Bronchial epithelial cell (primary cell): ENCODE results near the gene GDPD3. TPM values are rescaled to one million over a fixed set of nuclear protein-coding genes. Genes with fewer than 3 reads are reported as not detected.

ENCODE experiments used
- DNase-seq: peaks from one replicate; pipeline ENCODE4 v3.0.0-alpha.2; 2010; ENCODE audit warnings: low read depth
- FAIRE-seq: peaks from 2 replicates; lab custom pipeline; 2011; peaks lifted over from hg19 to GRCh38; lab: Jason Lieb, UNC
- H3K27me3 ChIP-seq: 2 replicates; pipeline ENCODE4 v1.5.1; 2011; ENCODE audit warnings: low read length; ENCODE audit not compliant: control insufficient read depth, insufficient read depth
- H3K36me3 ChIP-seq: 2 replicates; pipeline ENCODE4 v1.5.1; 2011; ENCODE audit warnings: low read length; ENCODE audit not compliant: control insufficient read depth, insufficient read depth
- H3K4me3 ChIP-seq: 2 replicates; pipeline ENCODE4 v1.5.1; 2011; ENCODE audit warnings: mild to moderate bottlenecking, low read depth, low read length, control low read depth
- total RNA-seq: library from RNA; depleted of rRNA; stranded (reverse); fragments of >200 nt; gene quantifications from 2 replicates; pipeline ENCODE4 v1.2.1, GENCODE V29; 2014
- TF ChIP-seq, protein P1 (sequence below): IDR thresholded peaks from 2 replicates; pipeline ENCODE4 v1.5.1; 2011; ENCODE audit warnings: mild to moderate bottlenecking, moderate library complexity, low read length, control low read depth, inconsistent platforms; ENCODE audit not compliant: insufficient read depth, severe bottlenecking

GDPD3 gene
- total RNA-seq, 1 donor from 2014 or later: 7.1 TPM

DNA sequence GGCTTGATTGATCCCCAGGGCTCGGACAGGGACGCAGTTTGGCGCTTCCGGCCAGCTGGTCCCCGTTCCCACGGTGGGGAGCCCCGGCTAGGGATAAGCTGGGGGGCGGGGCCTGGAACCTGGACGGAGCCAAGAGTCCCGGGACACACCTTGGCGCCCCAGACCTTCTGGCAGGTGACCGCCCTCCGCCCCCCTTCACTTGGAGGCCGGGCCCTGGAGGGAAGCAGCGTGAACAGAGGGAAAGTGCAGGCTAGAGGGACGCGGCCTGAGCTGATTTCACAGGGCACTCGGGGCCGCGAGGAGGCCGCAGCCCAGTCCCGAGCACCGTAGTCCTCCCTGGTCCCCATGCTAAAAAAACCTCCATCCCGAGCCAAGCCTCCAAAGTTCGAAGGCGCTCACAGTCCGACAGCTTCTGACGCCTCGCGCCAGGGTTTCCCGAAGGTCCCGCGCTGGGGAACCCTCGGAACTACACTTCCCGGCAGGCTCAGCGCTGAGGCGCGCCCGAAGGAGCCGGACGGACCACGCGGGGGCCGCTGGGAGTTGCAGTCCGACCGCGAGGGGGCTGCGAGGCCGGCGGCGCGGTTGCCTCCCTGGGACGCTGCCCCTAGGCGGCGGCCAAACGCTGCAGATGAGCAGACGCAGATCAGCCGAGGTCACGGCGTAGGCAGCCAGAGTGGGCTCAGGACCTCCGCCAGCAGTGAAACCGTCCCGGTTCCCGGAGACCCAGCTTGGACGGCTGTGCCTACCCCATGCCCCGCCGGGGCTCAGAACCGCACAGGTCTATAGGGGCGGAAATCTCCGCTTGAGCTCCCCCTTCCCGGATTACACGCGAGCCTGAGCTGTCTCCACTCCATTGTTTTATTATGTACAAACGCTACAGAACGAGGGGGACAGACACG, 21.6 kb downstream of the GDPD3 start, which contains the start of gene TBX6:
TBX6 (minus strand) TSS at position 451 of the 899 bp plus-strand sequence. CDS start 731 bp downstream, outside the sequence.
- Histone ChIP-seq H3K36me3 (peaks cover 4% of the 10 kb centered on the region), H3K27me3 (no peaks in the 10 kb centered on the region), H3K4me3 (peak within 1 kb of the TSS; percentile 44)
- FAIRE-seq (no peak), DNase-seq (peak; percentile 68)
- TF ChIP-seq, protein P1, sequence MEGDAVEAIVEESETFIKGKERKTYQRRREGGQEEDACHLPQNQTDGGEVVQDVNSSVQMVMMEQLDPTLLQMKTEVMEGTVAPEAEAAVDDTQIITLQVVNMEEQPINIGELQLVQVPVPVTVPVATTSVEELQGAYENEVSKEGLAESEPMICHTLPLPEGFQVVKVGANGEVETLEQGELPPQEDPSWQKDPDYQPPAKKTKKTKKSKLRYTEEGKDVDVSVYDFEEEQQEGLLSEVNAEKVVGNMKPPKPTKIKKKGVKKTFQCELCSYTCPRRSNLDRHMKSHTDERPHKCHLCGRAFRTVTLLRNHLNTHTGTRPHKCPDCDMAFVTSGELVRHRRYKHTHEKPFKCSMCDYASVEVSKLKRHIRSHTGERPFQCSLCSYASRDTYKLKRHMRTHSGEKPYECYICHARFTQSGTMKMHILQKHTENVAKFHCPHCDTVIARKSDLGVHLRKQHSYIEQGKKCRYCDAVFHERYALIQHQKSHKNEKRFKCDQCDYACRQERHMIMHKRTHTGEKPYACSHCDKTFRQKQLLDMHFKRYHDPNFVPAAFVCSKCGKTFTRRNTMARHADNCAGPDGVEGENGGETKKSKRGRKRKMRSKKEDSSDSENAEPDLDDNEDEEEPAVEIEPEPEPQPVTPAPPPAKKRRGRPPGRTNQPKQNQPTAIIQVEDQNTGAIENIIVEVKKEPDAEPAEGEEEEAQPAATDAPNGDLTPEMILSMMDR: peak; percentile 89

GRCh38 chr16:30090610-30091331, 22.6 kb downstream of the GDPD3 start:
- FAIRE-seq (no peak), DNase-seq (no peak)
- H3K4me3 ChIP-seq: peak overlapping the region; percentile 44

GRCh38 chr16:30088832-30089624, 24.3 kb downstream of the GDPD3 start:
- FAIRE-seq (no peak), DNase-seq (no peak)
- Histone ChIP-seq H3K4me3 (no peak overlapping the region), H3K27me3 (no peaks in the 10 kb centered on the region), H3K36me3 (peaks cover 10% of the 10 kb centered on the region)
- TF ChIP-seq, protein P1: no peak

More at GRCh38 chr16:30090610-30091331, 22.6 kb downstream of the GDPD3 start:
- H3K27me3 ChIP-seq: no peaks in the 10 kb centered on the region
- TF ChIP-seq, protein P1: no peak
- H3K36me3 ChIP-seq: peaks cover 6% of the 10 kb centered on the region

DNA sequence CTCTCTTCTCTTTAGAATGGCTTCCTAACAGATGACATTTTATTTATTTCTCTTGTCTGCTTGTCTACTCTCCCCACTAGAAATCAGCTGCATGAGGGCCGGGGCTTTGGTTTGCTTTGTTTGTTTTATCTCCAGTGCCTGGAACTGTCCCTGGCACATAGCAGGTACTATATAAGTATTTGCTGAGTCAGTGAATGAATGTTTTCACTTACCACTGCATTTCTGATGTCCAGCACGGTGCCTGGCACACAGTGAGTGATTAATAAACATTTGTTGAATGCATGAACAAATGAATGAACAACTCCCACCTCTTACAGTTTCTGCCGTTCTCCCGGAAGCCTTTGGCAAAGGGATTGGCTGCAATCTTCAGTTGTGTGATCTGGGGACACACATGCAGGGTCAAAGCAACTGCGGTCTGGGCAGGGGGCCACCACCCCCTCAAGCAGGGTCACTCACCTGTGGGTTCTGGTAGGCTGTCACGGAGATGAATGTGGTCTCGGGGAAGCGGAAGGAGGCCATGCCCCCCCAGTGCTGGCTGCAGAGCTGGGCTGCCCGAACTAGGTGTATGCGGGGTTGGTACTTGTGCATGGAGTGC, 25.0 kb downstream of the GDPD3 start:
- DNase-seq: no peak
- FAIRE-seq: no peak
- Histone ChIP-seq H3K4me3 (no peak overlapping the region), H3K27me3 (no peaks in the 10 kb centered on the region), H3K36me3 (peaks cover 16% of the 10 kb centered on the region)
- TF ChIP-seq, protein P1: no peak
